Neural cell (in vitro differentiated cells): ENCODE results near the gene ASS1. TPM values are rescaled to one million over a fixed set of nuclear protein-coding genes. Genes with fewer than 3 reads are reported as not detected.

ENCODE experiments used
- H2AFZ ChIP-seq: fragments of 200-600, 300-800 bp; sonication (generic), shearing (Covaris generic); 2 replicates; pipeline ENCODE4 v1.6.0; 2014; ENCODE audit warnings: low read depth, mild to moderate bottlenecking, antibody characterized with exemption, low read length, moderate library complexity
- H3F3A ChIP-seq: fragments of 200-600 bp; shearing (Covaris generic); 2 replicates; pipeline ENCODE4 v1.6.1; 2016; ENCODE audit warnings: mild to moderate bottlenecking, moderate library complexity, mixed read lengths, antibody characterized with exemption, low read length; ENCODE audit not compliant: insufficient read depth, poor library complexity, severe bottlenecking
- H3K27ac ChIP-seq: fragments of 200-600, 300-800 bp; sonication (generic), shearing (Covaris generic); 2 replicates; pipeline ENCODE4 v1.5.1; 2014; ENCODE audit warnings: mild to moderate bottlenecking, low read length, moderate library complexity
- H3K27me3 ChIP-seq: fragments of 300-800, 200-600 bp; sonication (generic), shearing (Covaris generic); 2 replicates; pipeline ENCODE4 v1.6.0; 2014; ENCODE audit warnings: mild to moderate bottlenecking, low read depth, low read length, moderate library complexity; ENCODE audit not compliant: insufficient read depth
- H3K36me3 ChIP-seq: fragments of 300-800, 200-600 bp; sonication (generic), shearing (Covaris generic); 2 replicates; pipeline ENCODE4 v1.5.1; 2014; ENCODE audit warnings: mild to moderate bottlenecking, antibody characterized with exemption, low read length, moderate library complexity; ENCODE audit not compliant: insufficient read depth
- H3K4me2 ChIP-seq: fragments of 300-800, 200-600 bp; sonication (generic), shearing (Covaris generic); 2 replicates; pipeline ENCODE4 v1.6.0; 2014; ENCODE audit warnings: mild to moderate bottlenecking, low read length
- H3K4me3 ChIP-seq: fragments of 300-800, 200-600 bp; sonication (generic), shearing (Covaris generic); 2 replicates; pipeline ENCODE4 v1.5.1; 2014; ENCODE audit warnings: mild to moderate bottlenecking, low read length, moderate library complexity
- H3K79me2 ChIP-seq: fragments of 200-600 bp; shearing (Covaris generic); replicated peaks from 2 replicates; pipeline ENCODE4 v1.6.0; 2014; ENCODE audit warnings: mild to moderate bottlenecking, low read length, moderate library complexity; ENCODE audit not compliant: insufficient read depth
- H3K9ac ChIP-seq: fragments of 300-800, 200-600 bp; sonication (generic), shearing (Covaris generic); 2 replicates; pipeline ENCODE4 v1.6.1; 2016; ENCODE audit warnings: mild to moderate bottlenecking, low read length, mixed read lengths
- H3K9me2 ChIP-seq: fragments of 200-600 bp; shearing (Covaris generic); 2 replicates; pipeline ENCODE4 v1.6.1; 2016; ENCODE audit warnings: mild to moderate bottlenecking, low read length, mixed read lengths; ENCODE audit not compliant: insufficient read depth
- H3K9me3 ChIP-seq: fragments of 200-600, 300-800 bp; sonication (generic), shearing (Covaris generic); 2 replicates; pipeline ENCODE4 v1.6.1; 2016; ENCODE audit warnings: mild to moderate bottlenecking, mixed run types, low read length, moderate library complexity, mixed read lengths
- H4K20me1 ChIP-seq: fragments of 200-600 bp; shearing (Covaris generic); 2 replicates; pipeline ENCODE4 v1.6.1; 2016; ENCODE audit warnings: mild to moderate bottlenecking, mixed run types; ENCODE audit not compliant: insufficient read depth
- CTCF ChIP-seq: fragments of 450-650 bp; IDR thresholded peaks from 2 replicates; pipeline ENCODE4 v1.5.1; 2014; ENCODE audit warnings: antibody characterized with exemption, mild to moderate bottlenecking, moderate library complexity; ENCODE audit not compliant: poor library complexity, severe bottlenecking
- EP300 ChIP-seq: fragments of 450-650 bp; conservative IDR thresholded peaks from 2 replicates; pipeline ENCODE4 v1.6.1; 2014; ENCODE audit warnings: antibody characterized with exemption, mild to moderate bottlenecking, moderate library complexity; ENCODE audit not compliant: poor library complexity, severe bottlenecking
- EZH2 ChIP-seq: fragments of 200-600, 300-800 bp; shearing (Covaris generic), sonication (generic); IDR thresholded peaks from 2 replicates; pipeline ENCODE4 v1.6.1; 2014; ENCODE audit warnings: antibody characterized with exemption, low read length, borderline replicate concordance, mild to moderate bottlenecking; ENCODE audit not compliant: insufficient read depth, poor library complexity, severe bottlenecking
- MXI1 ChIP-seq: fragments of 450-650 bp; conservative IDR thresholded peaks from 2 replicates; pipeline ENCODE4 v1.6.1; 2014; ENCODE audit warnings: antibody characterized with exemption, mild to moderate bottlenecking; ENCODE audit not compliant: poor library complexity, severe bottlenecking
- POLR2AphosphoS5 ChIP-seq: IDR thresholded peaks from 2 replicates; pipeline ENCODE4 v1.6.1; 2012
- RAD21 ChIP-seq: fragments of 450-650 bp; conservative IDR thresholded peaks from 2 replicates; pipeline ENCODE4 v1.6.1; 2014; ENCODE audit warnings: antibody characterized with exemption, mild to moderate bottlenecking, moderate library complexity
- REST ChIP-seq: IDR thresholded peaks from 2 replicates; pipeline ENCODE4 v1.6.1; 2012; ENCODE audit warnings: borderline replicate concordance
- SMC3 ChIP-seq: fragments of 450-650 bp; conservative IDR thresholded peaks from 2 replicates; pipeline ENCODE4 v1.6.1; 2014; ENCODE audit warnings: antibody characterized with exemption, mild to moderate bottlenecking, moderate library complexity; ENCODE audit not compliant: poor library complexity
- TAF1 ChIP-seq: IDR thresholded peaks from 2 replicates; pipeline ENCODE4 v1.6.1; 2012; ENCODE audit warnings: low read depth
- polyA plus RNA-seq: library from polyadenylated mRNA; depleted of rRNA; stranded (reverse); fragments of >200 nt; gene quantifications from 2 replicates; pipeline ENCODE4 v1.2.3, GENCODE V29; 2014

Gene ASS1
- polyA plus RNA-seq, 1 donor from 2014 or later: 2.6 TPM

- Histone ChIP-seq H3K79me2 (no peaks in the 10 kb centered on the region), H3K4me2 (no peak overlapping the region), H3K9me3 (no peaks in the 10 kb centered on the region), H3K36me3 (no peaks in the 10 kb centered on the region), H3K27ac (no peak overlapping the region), H3F3A (no peaks in the 10 kb centered on the region), H3K4me3 (peak overlapping the region; percentile 64), H3K27me3 (peaks cover 26% of the 10 kb centered on the region), H2AFZ (no peak overlapping the region), H3K9ac (no peak overlapping the region), H4K20me1 (no peaks in the 10 kb centered on the region), H3K9me2 (no peaks in the 10 kb centered on the region)
- TF ChIP-seq REST (no peak), EZH2 (no peak), SMC3 (no peak), POLR2AphosphoS5 (no peak), TAF1 (no peak), RAD21 (no peak), CTCF (no peak), EP300 (no peak), MXI1 (no peak)
Observed at GRCh38 chr9:130443840-130444492, 795 bp upstream of the ASS1 start.

- Histone ChIP-seq H3K27ac (no peak overlapping the region), H3F3A (no peaks in the 10 kb centered on the region), H3K27me3 (peaks cover 26% of the 10 kb centered on the region), H3K9ac (no peak overlapping the region), H3K4me3 (peak overlapping the region; percentile 64), H3K9me3 (no peaks in the 10 kb centered on the region), H2AFZ (no peak overlapping the region), H3K9me2 (no peaks in the 10 kb centered on the region), H4K20me1 (no peaks in the 10 kb centered on the region), H3K36me3 (no peaks in the 10 kb centered on the region), H3K79me2 (no peaks in the 10 kb centered on the region), H3K4me2 (no peak overlapping the region)
- no peak for TF ChIP-seq EZH2
- TF ChIP-seq REST: no peak
- TF ChIP-seq POLR2AphosphoS5: no peak
- TF ChIP-seq EP300: no peak
- TF ChIP-seq CTCF: no peak
- no peak for TF ChIP-seq TAF1
- no peak for TF ChIP-seq RAD21
- TF ChIP-seq MXI1: no peak
- no peak for TF ChIP-seq SMC3
Observed at GRCh38 chr9:130445268-130445983, 665 bp downstream of the ASS1 start.
